GM12878 (cell line): ENCODE data around the gene PCNX4. TPM values are rescaled to one million over a fixed set of nuclear protein-coding genes. Genes with fewer than 3 reads are reported as not detected.

Experiments
- DPF2 ChIP-seq: fragments of 450-650 bp; IDR thresholded peaks from 2 replicates; pipeline ENCODE4 v1.6.1; 2017; ENCODE audit warnings: mild to moderate bottlenecking
- EP300 ChIP-seq, 2 experiments: fragments of 150-350 bp in 1 of 2; IDR thresholded peaks; 2 replicates each; pipeline ENCODE4 v1.6.1; 2011 to 2012; ENCODE audit warnings: low read depth in 2 of 2, low read length in 2 of 2, borderline replicate concordance in 1 of 2, improper control_type of control experiment in 1 of 2, inconsistent platforms in 1 of 2; ENCODE audit not compliant: control insufficient read depth in 1 of 2
- FOS ChIP-seq: IDR thresholded peaks from 3 replicates; pipeline ENCODE4 v1.6.1; 2011; ENCODE audit warnings: borderline replicate concordance; ENCODE audit not compliant: insufficient read length; ENCODE audit errors: extremely low read depth
- IRF3 ChIP-seq: fragments of 450-650 bp; IDR thresholded peaks from 2 replicates; pipeline ENCODE4 v1.6.1; 2014; ENCODE audit warnings: mild to moderate bottlenecking
- KDM1A ChIP-seq: fragments of 200-600 bp; sonication (generic); IDR thresholded peaks from 2 replicates; pipeline ENCODE4 v1.6.1; 2016; ENCODE audit warnings: borderline replicate concordance
- KLF5 ChIP-seq: fragments of 450-650 bp; IDR thresholded peaks from 2 replicates; pipeline ENCODE4 v1.6.1; 2014; ENCODE audit warnings: mild to moderate bottlenecking; ENCODE audit not compliant: partially characterized antibody
- PAX8 ChIP-seq: fragments of 450-650 bp; IDR thresholded peaks from 2 replicates; pipeline ENCODE4 v1.6.1; 2017; ENCODE audit warnings: mild to moderate bottlenecking, moderate library complexity
- PKNOX1 ChIP-seq: fragments of 450-650 bp; IDR thresholded peaks from 2 replicates; pipeline ENCODE4 v1.6.1; 2016; ENCODE audit warnings: mild to moderate bottlenecking
- RAD21 ChIP-seq: IDR thresholded peaks from 2 replicates; pipeline ENCODE4 v1.6.1; 2011; ENCODE audit warnings: mild to moderate bottlenecking, low read depth, low read length, moderate library complexity; ENCODE audit not compliant: insufficient read depth
- SKIL ChIP-seq: fragments of 450-650 bp; IDR thresholded peaks from 2 replicates; pipeline ENCODE4 v1.6.1; 2017; ENCODE audit warnings: mild to moderate bottlenecking, low read depth, inconsistent platforms; ENCODE audit not compliant: poor library complexity, severe bottlenecking
- SP1 ChIP-seq: IDR thresholded peaks from one replicate; pipeline ENCODE4 v1.6.1; 2011; ENCODE audit warnings: low read depth, low read length
- SUPT20H ChIP-seq: IDR thresholded peaks from 2 replicates; pipeline ENCODE4 v1.6.1; 2011; ENCODE audit warnings: low read depth, mild to moderate bottlenecking, low read length, moderate library complexity, borderline replicate concordance; ENCODE audit not compliant: control insufficient read depth
- YBX1 ChIP-seq: fragments of 450-650 bp; IDR thresholded peaks from 2 replicates; pipeline ENCODE4 v1.6.1; 2016; ENCODE audit warnings: antibody characterized with exemption
- ZNF217 ChIP-seq: fragments of 450-650 bp; IDR thresholded peaks from 2 replicates; pipeline ENCODE4 v1.6.1; 2017; ENCODE audit warnings: antibody characterized with exemption, mild to moderate bottlenecking
- ZNF384 ChIP-seq: IDR thresholded peaks from 2 replicates; pipeline ENCODE4 v1.6.1; 2012; ENCODE audit warnings: low read depth, mild to moderate bottlenecking, low read length, improper control_type of control experiment, borderline replicate concordance
- polyA plus RNA-seq, 11 experiments: library from polyadenylated mRNA; depleted of rRNA in 4 of 11; unstranded in 6 of 11; stranded (reverse) in 5 of 11; fragments of >200 nt; fragmentation: Nextera tagmentation in 4 of 11; fragmentation: Illumina TruSeq in 1 of 11; extraction: Ambion mirVana in 4 of 11; extraction: Trizol in 1 of 11; gene quantifications; 1 replicate in 1 of 11; 2 replicates in 10 of 11; pipeline versions ENCODE4 v1.2.1 to v1.2.3, GENCODE V29; 2011 to 2016; ENCODE audit warnings: inconsistent platforms in 2 of 11, missing spikeins in 2 of 11, low read depth in 1 of 11
- total RNA-seq, 4 experiments: library from RNA; depleted of rRNA in 3 of 4; stranded (reverse); fragments of >200 nt in 3 of 4; fragmentation: Illumina TruSeq in 1 of 4; extraction: Trizol in 1 of 4; gene quantifications; 2 replicates each; pipeline versions ENCODE4 v1.2.1 to v1.2.3, GENCODE V29; 2013 to 2021
- TF ChIP-seq, protein P1 (sequence below): fragments of 450-650 bp; IDR thresholded peaks from 2 replicates; pipeline ENCODE4 v1.6.1; 2018; ENCODE audit warnings: mild to moderate bottlenecking, low read depth, moderate library complexity; ENCODE audit not compliant: partially characterized antibody
- TF ChIP-seq, protein P2 (sequence below): IDR thresholded peaks from 2 replicates; pipeline ENCODE4 v1.6.1; 2011; ENCODE audit warnings: low read depth, mild to moderate bottlenecking, low read length, moderate library complexity, borderline replicate concordance; ENCODE audit errors: extremely low read depth
- TF ChIP-seq, protein P3 (sequence below): IDR thresholded peaks from 2 replicates; pipeline ENCODE4 v1.6.1; 2011; ENCODE audit warnings: low read depth, low read length, improper control_type of control experiment, borderline replicate concordance
- TF ChIP-seq, protein P4 (sequence below): IDR thresholded peaks from 2 replicates; pipeline ENCODE4 v1.6.1; 2012; ENCODE audit warnings: low read depth, low read length, improper control_type of control experiment

PCNX4 gene
- total and polyA plus RNA-seq, 10 of the 15 experiments (the other 5 are each of a cell fraction or from before 2014, with no cell fraction given), result 13.8 to 56.6 (median 39.4) TPM

DNA sequence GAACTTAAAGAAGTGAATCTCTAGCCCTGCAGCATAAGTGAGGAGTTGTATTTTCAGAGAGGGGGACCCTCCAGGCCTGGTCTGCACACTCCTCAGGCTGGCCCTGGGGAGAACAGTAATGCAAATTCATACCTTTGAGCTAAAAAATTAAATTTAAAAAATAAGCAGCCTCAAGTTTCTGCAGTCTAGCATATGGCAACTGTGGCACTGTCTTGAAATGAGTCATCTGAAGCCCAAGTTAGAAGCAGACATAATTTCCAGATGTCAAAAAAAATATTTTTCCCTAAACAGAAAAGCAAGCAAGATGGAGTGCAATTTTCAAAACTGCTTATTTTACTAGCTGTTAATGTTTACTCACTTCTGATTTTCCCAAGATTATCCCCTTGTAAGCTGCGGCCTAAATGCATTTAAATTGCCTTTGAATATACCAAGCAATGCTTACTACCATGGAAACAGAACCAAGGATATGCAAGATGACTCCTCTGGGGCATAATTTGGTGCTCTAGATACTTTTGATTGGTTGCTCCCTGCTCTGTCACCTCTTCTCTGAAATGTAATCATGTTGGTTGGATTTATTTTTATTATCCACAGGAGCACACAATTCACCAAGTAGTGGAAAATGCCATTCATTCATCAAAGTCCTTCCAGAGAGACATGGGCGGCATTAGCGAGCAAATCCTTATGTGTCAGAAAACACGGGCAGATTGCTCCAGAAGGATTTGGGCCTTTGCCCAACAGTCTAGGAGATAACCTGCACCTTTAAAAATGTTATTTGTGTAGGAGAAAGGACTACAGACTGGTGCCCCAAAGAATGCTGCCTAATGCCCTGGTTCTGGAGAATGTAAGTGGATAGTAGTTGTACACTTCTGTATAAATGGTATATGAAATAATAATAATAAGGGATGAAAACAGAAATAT lies 98.5 kb downstream of the PCNX4 start (continued):
- TF ChIP-seq KDM1A (no peak), KLF5 (no peak), ZNF217 (no peak), DPF2 (no peak), YBX1 (no peak), IRF3 (no peak), SKIL (no peak), PAX8 (no peak), SP1 (no peak), PKNOX1 (no peak), SUPT20H (no peak), ZNF384 (no peak), EP300 (IDR thresholded peaks at IDR 0.05; ENCODE audit: borderline replicate concordance in 1 of 2, control insufficient read depth in 1 of 2, low read depth in 2 of 2, low read length in 2 of 2) (no peak), RAD21 (no peak), FOS (no peak)
- TF ChIP-seq, protein P1, sequence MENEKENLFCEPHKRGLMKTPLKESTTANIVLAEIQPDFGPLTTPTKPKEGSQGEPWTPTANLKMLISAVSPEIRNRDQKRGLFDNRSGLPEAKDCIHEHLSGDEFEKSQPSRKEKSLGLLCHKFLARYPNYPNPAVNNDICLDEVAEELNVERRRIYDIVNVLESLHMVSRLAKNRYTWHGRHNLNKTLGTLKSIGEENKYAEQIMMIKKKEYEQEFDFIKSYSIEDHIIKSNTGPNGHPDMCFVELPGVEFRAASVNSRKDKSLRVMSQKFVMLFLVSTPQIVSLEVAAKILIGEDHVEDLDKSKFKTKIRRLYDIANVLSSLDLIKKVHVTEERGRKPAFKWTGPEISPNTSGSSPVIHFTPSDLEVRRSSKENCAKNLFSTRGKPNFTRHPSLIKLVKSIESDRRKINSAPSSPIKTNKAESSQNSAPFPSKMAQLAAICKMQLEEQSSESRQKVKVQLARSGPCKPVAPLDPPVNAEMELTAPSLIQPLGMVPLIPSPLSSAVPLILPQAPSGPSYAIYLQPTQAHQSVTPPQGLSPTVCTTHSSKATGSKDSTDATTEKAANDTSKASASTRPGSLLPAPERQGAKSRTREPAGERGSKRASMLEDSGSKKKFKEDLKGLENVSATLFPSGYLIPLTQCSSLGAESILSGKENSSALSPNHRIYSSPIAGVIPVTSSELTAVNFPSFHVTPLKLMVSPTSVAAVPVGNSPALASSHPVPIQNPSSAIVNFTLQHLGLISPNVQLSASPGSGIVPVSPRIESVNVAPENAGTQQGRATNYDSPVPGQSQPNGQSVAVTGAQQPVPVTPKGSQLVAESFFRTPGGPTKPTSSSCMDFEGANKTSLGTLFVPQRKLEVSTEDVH, result no peak
- TF ChIP-seq, protein P2, sequence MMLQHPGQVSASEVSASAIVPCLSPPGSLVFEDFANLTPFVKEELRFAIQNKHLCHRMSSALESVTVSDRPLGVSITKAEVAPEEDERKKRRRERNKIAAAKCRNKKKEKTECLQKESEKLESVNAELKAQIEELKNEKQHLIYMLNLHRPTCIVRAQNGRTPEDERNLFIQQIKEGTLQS, result no peak
- TF ChIP-seq, protein P3, sequence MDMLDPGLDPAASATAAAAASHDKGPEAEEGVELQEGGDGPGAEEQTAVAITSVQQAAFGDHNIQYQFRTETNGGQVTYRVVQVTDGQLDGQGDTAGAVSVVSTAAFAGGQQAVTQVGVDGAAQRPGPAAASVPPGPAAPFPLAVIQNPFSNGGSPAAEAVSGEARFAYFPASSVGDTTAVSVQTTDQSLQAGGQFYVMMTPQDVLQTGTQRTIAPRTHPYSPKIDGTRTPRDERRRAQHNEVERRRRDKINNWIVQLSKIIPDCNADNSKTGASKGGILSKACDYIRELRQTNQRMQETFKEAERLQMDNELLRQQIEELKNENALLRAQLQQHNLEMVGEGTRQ, result no peak
- TF ChIP-seq, protein P4, sequence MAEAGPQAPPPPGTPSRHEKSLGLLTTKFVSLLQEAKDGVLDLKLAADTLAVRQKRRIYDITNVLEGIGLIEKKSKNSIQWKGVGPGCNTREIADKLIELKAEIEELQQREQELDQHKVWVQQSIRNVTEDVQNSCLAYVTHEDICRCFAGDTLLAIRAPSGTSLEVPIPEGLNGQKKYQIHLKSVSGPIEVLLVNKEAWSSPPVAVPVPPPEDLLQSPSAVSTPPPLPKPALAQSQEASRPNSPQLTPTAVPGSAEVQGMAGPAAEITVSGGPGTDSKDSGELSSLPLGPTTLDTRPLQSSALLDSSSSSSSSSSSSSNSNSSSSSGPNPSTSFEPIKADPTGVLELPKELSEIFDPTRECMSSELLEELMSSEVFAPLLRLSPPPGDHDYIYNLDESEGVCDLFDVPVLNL, result no peak
